Body of pancreas (tissue), 4 donors: ENCODE data around the gene GBP4. TPM values are rescaled to one million over a fixed set of nuclear protein-coding genes. Genes with fewer than 3 reads are reported as not detected.

ENCODE experiments used
- ATAC-seq: fragments of 150-250 bp; one replicate; pipeline ENCODE4 v1.9.1; 2016
- DNase-seq, 4 donors: peaks; one replicate each; pipeline ENCODE4 v3.0.0-alpha.2; 2019
- H3K27ac ChIP-seq, 4 donors: fragments of 200-600 bp; sonication (generic); 1 replicate in 3 of 4; 2 replicates in 1 of 4; pipeline versions ENCODE4 v1.5.1 to v1.6.1; 2016 to 2019; ENCODE audit warnings: mild to moderate bottlenecking in 1 of 4, mixed read lengths in 1 of 4, moderate library complexity in 1 of 4
- H3K27me3 ChIP-seq, 2 donors: fragments of 200-600 bp; sonication (generic); one replicate each; pipeline ENCODE4 v1.6.0; 2016; ENCODE audit warnings: mild to moderate bottlenecking in 1 of 2
- H3K36me3 ChIP-seq, 2 donors: fragments of 200-600 bp; sonication (generic); replicated peaks in 1 of 2; 2 replicates each; pipeline ENCODE4 v1.5.1; 2016; ENCODE audit warnings: low read depth in 2 of 2; ENCODE audit not compliant: insufficient read depth in 1 of 2
- H3K4me1 ChIP-seq: fragments of 200-600 bp; sonication (generic); one replicate; pipeline ENCODE4 v1.6.0; 2016
- H3K4me3 ChIP-seq, 2 donors: fragments of 200-600 bp; sonication (generic); 1 replicate in 1 of 2; 2 replicates in 1 of 2; pipeline ENCODE4 v1.5.1; 2016 to 2019
- H3K9me3 ChIP-seq, 3 donors: fragments of 200-600 bp; sonication (generic); 1 replicate in 2 of 3; 2 replicates in 1 of 3; pipeline ENCODE4 v1.5.1; 2016
- POLR2A ChIP-seq, 3 donors: fragments of 450-650 bp; IDR thresholded peaks; one replicate each; pipeline ENCODE4 v1.6.1; 2016; ENCODE audit warnings: antibody characterized with exemption in 3 of 3, mild to moderate bottlenecking in 2 of 3
- WGBS, 2 donors: methylation state at CpG; one replicate each; pipeline ENCODE4 v1.1.5; 2017; 5-methylcytosine and 5-hydroxymethylcytosine counted together
- intact Hi-C: fragments of 100-400 bp; cut with DNase I; formaldehyde crosslinking; loops from one replicate; pipeline ENCODE4 v1.15.1; 2023
- total RNA-seq, 2 donors: library from RNA; depleted of rRNA; stranded (reverse); fragments of >200 nt; gene quantifications; one replicate each; pipeline ENCODE4 v1.1.0, GENCODE V29; 2016
- TF ChIP-seq, protein P1 (sequence below), 7 experiments: fragments of 450-650 bp in 4 of 7; fragments of 200-600 bp in 3 of 7; sonication (generic) in 3 of 7; IDR thresholded peaks; one replicate each; pipeline ENCODE4 v1.5.1; 2016 to 2019; ENCODE audit warnings: antibody characterized with exemption in 7 of 7

Gene GBP4
- total RNA-seq, 2 donors from 2014 or later: 0.66 to 2.6 TPM

DNA sequence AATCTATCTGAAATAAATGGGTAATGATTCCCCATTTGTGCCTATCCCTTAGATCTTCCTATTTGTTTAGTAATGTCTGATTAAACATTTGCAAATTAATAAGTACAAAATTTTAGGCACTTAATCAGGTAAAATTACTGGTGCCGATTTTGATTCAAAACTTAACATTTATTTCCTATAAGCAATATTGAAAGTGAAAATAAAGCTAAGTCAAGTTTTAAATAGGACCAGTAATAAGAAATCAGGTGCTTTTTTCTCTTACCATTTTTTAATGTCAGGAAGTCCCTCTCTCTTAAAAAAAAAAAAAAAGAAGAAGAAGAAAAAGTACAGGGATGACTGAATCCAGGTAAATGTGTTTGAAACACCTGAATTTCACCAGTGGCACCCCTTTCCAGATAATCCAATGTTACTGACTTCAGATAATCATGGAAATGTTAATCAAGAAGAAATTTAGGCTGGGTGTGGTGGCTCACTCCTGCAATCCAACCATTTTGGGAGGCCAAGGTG lies 836 bp upstream of the GBP4 start:
- TF ChIP-seq POLR2A (IDR thresholded peaks at IDR 0.05): no peak
- TF ChIP-seq, protein P1, sequence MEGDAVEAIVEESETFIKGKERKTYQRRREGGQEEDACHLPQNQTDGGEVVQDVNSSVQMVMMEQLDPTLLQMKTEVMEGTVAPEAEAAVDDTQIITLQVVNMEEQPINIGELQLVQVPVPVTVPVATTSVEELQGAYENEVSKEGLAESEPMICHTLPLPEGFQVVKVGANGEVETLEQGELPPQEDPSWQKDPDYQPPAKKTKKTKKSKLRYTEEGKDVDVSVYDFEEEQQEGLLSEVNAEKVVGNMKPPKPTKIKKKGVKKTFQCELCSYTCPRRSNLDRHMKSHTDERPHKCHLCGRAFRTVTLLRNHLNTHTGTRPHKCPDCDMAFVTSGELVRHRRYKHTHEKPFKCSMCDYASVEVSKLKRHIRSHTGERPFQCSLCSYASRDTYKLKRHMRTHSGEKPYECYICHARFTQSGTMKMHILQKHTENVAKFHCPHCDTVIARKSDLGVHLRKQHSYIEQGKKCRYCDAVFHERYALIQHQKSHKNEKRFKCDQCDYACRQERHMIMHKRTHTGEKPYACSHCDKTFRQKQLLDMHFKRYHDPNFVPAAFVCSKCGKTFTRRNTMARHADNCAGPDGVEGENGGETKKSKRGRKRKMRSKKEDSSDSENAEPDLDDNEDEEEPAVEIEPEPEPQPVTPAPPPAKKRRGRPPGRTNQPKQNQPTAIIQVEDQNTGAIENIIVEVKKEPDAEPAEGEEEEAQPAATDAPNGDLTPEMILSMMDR (IDR thresholded peaks at IDR 0.05): no peak
- Histone ChIP-seq H3K4me3 (no peak overlapping the region), H3K9me3 (no peaks in the 10 kb centered on the region), H3K27ac (peak overlapping the region in 1 of 4 donors; percentile 67), H3K4me1 (peaks cover 11% of the 10 kb centered on the region), H3K36me3 (no peaks in the 10 kb centered on the region), H3K27me3 (no peaks in the 10 kb centered on the region)
- intact Hi-C loops: no loop called here
- WGBS, 2 donors: 63 to 66% methylated on average over 1 of the region's 1 CpG
- DNase-seq (no peak), ATAC-seq (no peak)

DNA sequence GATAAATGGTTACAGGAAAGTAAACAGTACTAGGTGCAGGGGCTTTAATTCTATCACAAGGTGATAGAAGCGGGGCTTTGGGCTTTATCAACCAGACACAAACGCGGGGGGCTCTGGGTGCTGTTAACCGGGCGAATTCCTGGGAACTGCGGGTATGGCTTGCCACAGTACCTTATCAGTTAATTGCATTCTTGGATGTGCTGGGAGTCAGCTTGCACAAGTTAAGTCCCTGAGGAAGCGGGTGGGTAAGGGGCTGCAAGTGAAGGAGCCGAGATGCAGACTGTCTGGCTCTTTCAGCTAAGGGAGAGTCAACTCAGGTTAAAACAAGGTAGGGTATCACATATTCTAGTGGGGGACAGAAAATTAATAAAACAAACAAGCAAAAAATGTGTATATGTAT lies 661 bp downstream of the GBP4 start:
- peak overlapping the region in 1 of 4 donors; percentile 67 for H3K27ac ChIP-seq
- peak overlapping the region in 1 of 2 donors; percentile 4 for H3K4me3 ChIP-seq
- no peaks in the 10 kb centered on the region for H3K27me3 ChIP-seq
- no peaks in the 10 kb centered on the region for H3K36me3 ChIP-seq
- peaks cover 11% of the 10 kb centered on the region for H3K4me1 ChIP-seq
- no peaks in the 10 kb centered on the region for H3K9me3 ChIP-seq
- ATAC-seq (no peak), DNase-seq (no peak)
- 2 to 4% methylated on average over 8 of the region's 8 CpGs for WGBS, 2 donors
- intact Hi-C loops: no loop called here
- TF ChIP-seq, protein P1 (IDR thresholded peaks at IDR 0.05): no peak
- TF ChIP-seq POLR2A (IDR thresholded peaks at IDR 0.05): no peak

DNA sequence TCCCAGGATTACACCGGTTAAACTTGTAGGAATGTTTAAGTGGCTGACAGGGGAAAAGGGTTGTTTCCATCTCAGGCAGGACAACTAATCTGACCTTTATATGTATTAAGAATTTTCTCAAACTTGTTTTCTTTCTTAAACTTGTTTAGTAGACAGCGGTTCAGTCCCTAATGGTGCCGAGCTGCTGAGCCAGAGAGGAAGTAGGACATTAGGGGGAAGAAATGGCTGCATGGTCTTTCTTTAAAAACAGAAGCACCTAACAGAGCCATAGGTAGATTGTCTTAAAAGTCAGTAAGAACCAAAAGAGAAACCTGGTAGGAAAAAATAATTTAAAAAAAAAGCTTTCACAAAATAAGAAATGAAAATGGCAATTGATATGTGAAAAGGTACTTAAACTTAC lies 3.3 kb downstream of the GBP4 start:
- Histone ChIP-seq H3K4me3 (no peak overlapping the region), H3K27me3 (no peaks in the 10 kb centered on the region), H3K27ac (no peak overlapping the region), H3K36me3 (no peaks in the 10 kb centered on the region), H3K4me1 (peaks cover 11% of the 10 kb centered on the region), H3K9me3 (no peaks in the 10 kb centered on the region)
- DNase-seq (no peak), ATAC-seq (no peak)
- intact Hi-C loops: no loop called here
- TF ChIP-seq, protein P1 (IDR thresholded peaks at IDR 0.05): no peak
- no peak for TF ChIP-seq POLR2A (IDR thresholded peaks at IDR 0.05)
- WGBS, 2 donors: 73 to 84% methylated on average over 3 of the region's 3 CpGs

DNA sequence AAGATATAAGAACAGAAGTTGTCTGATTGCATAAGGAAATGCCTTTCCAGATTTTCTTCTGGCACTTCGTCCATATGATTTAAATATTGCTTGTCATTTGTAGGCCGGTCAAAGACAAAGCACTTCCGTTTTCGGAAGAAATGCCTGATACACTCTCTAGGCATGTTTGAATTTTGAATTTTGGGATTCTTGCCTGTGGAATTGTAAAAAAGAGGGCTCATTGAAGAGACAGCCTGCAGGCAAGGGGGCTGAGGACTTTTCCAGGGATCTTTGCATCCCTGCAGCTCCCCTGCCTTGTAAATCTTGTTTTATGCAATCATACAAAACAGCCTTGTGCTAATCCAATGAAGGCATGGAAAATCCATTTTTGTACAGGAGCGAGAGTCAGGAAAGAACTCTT lies 7.4 kb downstream of the GBP4 start:
- intact Hi-C loops: no loop called here
- no peak overlapping the region for H3K4me3 ChIP-seq

DNA sequence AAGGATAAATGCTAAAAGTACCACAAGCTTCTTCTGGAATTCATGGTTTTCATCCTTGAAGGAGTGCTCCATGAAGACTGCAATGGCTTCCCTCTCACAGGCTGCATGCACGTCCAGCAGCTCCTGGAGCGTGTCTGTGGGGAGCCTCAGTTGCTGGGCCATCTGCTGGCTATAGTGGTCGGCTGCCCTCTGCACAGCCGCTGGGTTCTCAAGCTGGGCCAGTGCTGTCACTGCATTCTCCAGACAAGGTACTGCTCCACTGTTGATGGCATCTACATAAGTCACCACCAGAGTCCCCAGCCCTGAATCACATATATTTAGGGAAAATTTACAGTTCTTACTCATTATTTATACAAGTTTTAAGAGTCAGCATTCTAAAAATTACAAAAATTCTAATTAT lies 8.7 kb downstream of the GBP4 start:
- no peaks in the 10 kb centered on the region for H3K4me1 ChIP-seq
- no peaks in the 10 kb centered on the region for H3K27me3 ChIP-seq
- no peak for ATAC-seq
- no peak for TF ChIP-seq POLR2A (IDR thresholded peaks at IDR 0.05)
- TF ChIP-seq, protein P1 (IDR thresholded peaks at IDR 0.05): no peak
- H3K4me3 ChIP-seq: no peak overlapping the region
- no peak overlapping the region for H3K27ac ChIP-seq
- H3K36me3 ChIP-seq: no peaks in the 10 kb centered on the region
- 71 to 72% methylated on average over 4 of the region's 4 CpGs for WGBS, 2 donors
- H3K9me3 ChIP-seq: no peaks in the 10 kb centered on the region
- intact Hi-C loops: no loop called here
- no peak for DNase-seq

More for the DNA sequence above, 7.4 kb downstream of the GBP4 start:
- no peaks in the 10 kb centered on the region for H3K9me3 ChIP-seq
- ATAC-seq (no peak), DNase-seq (no peak)
- TF ChIP-seq POLR2A (IDR thresholded peaks at IDR 0.05): no peak
- TF ChIP-seq, protein P1 (IDR thresholded peaks at IDR 0.05): no peak
- no peaks in the 10 kb centered on the region for H3K27me3 ChIP-seq
- H3K36me3 ChIP-seq: no peaks in the 10 kb centered on the region
- no peaks in the 10 kb centered on the region for H3K4me1 ChIP-seq
- WGBS, 2 donors: 75 to 87% methylated on average over 5 of the region's 5 CpGs
- no peak overlapping the region for H3K27ac ChIP-seq
